HEK293 (cell line): Measurements from ENCODE around the gene EGFR.

Experiments
- CTCF ChIA-PET: fragments of 350-600 bp; formaldehyde crosslinking; extraction: SDS; loops from one replicate; lab custom pipeline; 2021; ENCODE audit warnings: antibody characterized with exemption; lab: Yijun Ruan, JAX
- POLR2A ChIA-PET: fragments of 300-600 bp; formaldehyde crosslinking; extraction: SDS; loops from one replicate; lab custom pipeline; 2020; ENCODE audit warnings: antibody characterized with exemption, inconsistent platforms; lab: Yijun Ruan, JAX
- H3K27ac ChIP-seq: fragments of 200-500 bp; sonication (Bioruptor generic); 2 replicates; pipeline ENCODE4 v1.5.1; 2014; ENCODE audit warnings: low read depth, low read length, control low read depth, inconsistent platforms; ENCODE audit errors: extremely low read depth
- H3K36me3 ChIP-seq, 2 experiments: fragments of 200-500 bp in 1 of 2; sonication (Bioruptor generic) in 1 of 2; 1 replicate in 1 of 2; 2 replicates in 1 of 2; pipeline ENCODE4 v1.5.1; 2014 to 2017; ENCODE audit warnings: inconsistent platforms in 2 of 2, low read length in 2 of 2; ENCODE audit not compliant: control insufficient read depth in 2 of 2, insufficient read depth in 1 of 2
- H3K4me1 ChIP-seq: fragments of 200-500 bp; sonication (Bioruptor generic); 2 replicates; pipeline ENCODE4 v1.5.1; 2014; ENCODE audit warnings: mild to moderate bottlenecking, low read length, inconsistent platforms; ENCODE audit not compliant: control insufficient read depth, insufficient read depth
- H3K4me3 ChIP-seq: 2 replicates; pipeline ENCODE4 v1.5.1; 2011; ENCODE audit warnings: low read depth, mild to moderate bottlenecking, control low read depth, low read length, moderate library complexity
- H3K9me3 ChIP-seq: fragments of 200-500 bp; sonication (Bioruptor generic); 2 replicates; pipeline ENCODE4 v1.5.1; 2014; ENCODE audit warnings: low read depth, low read length, inconsistent platforms; ENCODE audit not compliant: control insufficient read depth, insufficient read depth
- AEBP2 ChIP-seq: fragments of 450-650 bp; formaldehyde crosslinking; IDR thresholded peaks from 2 replicates; pipeline ENCODE4 v1.5.1; 2016; ENCODE audit warnings: missing biosample characterization, missing genetic modification characterization, borderline replicate concordance
- IKZF3 ChIP-seq: fragments of 450-650 bp; IDR thresholded peaks from 2 replicates; pipeline ENCODE4 v1.5.0; 2018; ENCODE audit warnings: missing biosample characterization, mild to moderate bottlenecking, missing genetic modification characterization, moderate library complexity
- KLF1 ChIP-seq: fragments of 450-650 bp; formaldehyde crosslinking; IDR thresholded peaks from 2 replicates; pipeline ENCODE4 v1.5.1; 2016; ENCODE audit warnings: missing biosample characterization, missing genetic modification characterization
- KLF17 ChIP-seq: fragments of 450-650 bp; formaldehyde crosslinking; IDR thresholded peaks from 2 replicates; pipeline ENCODE4 v1.5.1; 2016; ENCODE audit warnings: missing biosample characterization, missing genetic modification characterization
- REPIN1 ChIP-seq: fragments of 450-650 bp; formaldehyde crosslinking; IDR thresholded peaks from 2 replicates; pipeline ENCODE4 v1.5.1; 2017; ENCODE audit warnings: missing biosample characterization, missing genetic modification characterization, low read depth
- ZBTB10 ChIP-seq: fragments of 450-650 bp; formaldehyde crosslinking; IDR thresholded peaks from 2 replicates; pipeline ENCODE4 v1.5.1; 2016; ENCODE audit warnings: missing biosample characterization, missing genetic modification characterization
- ZBTB17 ChIP-seq: fragments of 450-650 bp; formaldehyde crosslinking; IDR thresholded peaks from 2 replicates; pipeline ENCODE4 v1.5.1; 2016; ENCODE audit warnings: missing biosample characterization, missing genetic modification characterization
- ZBTB49 ChIP-seq: fragments of 450-650 bp; formaldehyde crosslinking; IDR thresholded peaks from 2 replicates; pipeline ENCODE4 v1.5.1; 2016; ENCODE audit warnings: missing biosample characterization, missing genetic modification characterization, low read depth
- ZFHX2 ChIP-seq: fragments of 450-650 bp; formaldehyde crosslinking; conservative IDR thresholded peaks from 2 replicates; pipeline ENCODE4 v1.5.1; 2016; ENCODE audit warnings: missing biosample characterization, missing genetic modification characterization
- ZNF146 ChIP-seq: fragments of 450-650 bp; formaldehyde crosslinking; IDR thresholded peaks from 2 replicates; pipeline ENCODE4 v1.5.1; 2016; ENCODE audit warnings: missing biosample characterization, missing genetic modification characterization
- ZNF155 ChIP-seq: fragments of 450-650 bp; formaldehyde crosslinking; IDR thresholded peaks from 2 replicates; pipeline ENCODE4 v1.5.1; 2016; ENCODE audit warnings: missing biosample characterization, missing genetic modification characterization
- ZNF174 ChIP-seq: fragments of 450-650 bp; formaldehyde crosslinking; IDR thresholded peaks from 2 replicates; pipeline ENCODE4 v1.5.0; 2017; ENCODE audit warnings: missing biosample characterization, mild to moderate bottlenecking, missing genetic modification characterization
- ZNF398 ChIP-seq: fragments of 450-650 bp; formaldehyde crosslinking; IDR thresholded peaks from 2 replicates; pipeline ENCODE4 v1.5.1; 2017; ENCODE audit warnings: missing biosample characterization, missing genetic modification characterization
- ZNF48 ChIP-seq: fragments of 450-650 bp; formaldehyde crosslinking; IDR thresholded peaks from 2 replicates; pipeline ENCODE4 v1.5.1; 2016; ENCODE audit warnings: missing biosample characterization, missing genetic modification characterization
- ZNF670 ChIP-seq: fragments of 450-650 bp; formaldehyde crosslinking; IDR thresholded peaks from 2 replicates; pipeline ENCODE4 v1.5.1; 2016; ENCODE audit warnings: missing biosample characterization, missing genetic modification characterization, low read depth
- ZNF792 ChIP-seq: fragments of 450-650 bp; formaldehyde crosslinking; IDR thresholded peaks from 2 replicates; pipeline ENCODE4 v1.5.1; 2016; ENCODE audit warnings: missing biosample characterization, missing genetic modification characterization
- ZNF837 ChIP-seq: fragments of 450-650 bp; formaldehyde crosslinking; IDR thresholded peaks from 2 replicates; pipeline ENCODE4 v1.5.1; 2016; ENCODE audit warnings: missing biosample characterization, missing genetic modification characterization
- ZSCAN4 ChIP-seq: fragments of 450-650 bp; formaldehyde crosslinking; IDR thresholded peaks from 2 replicates; pipeline ENCODE4 v1.5.1; 2017; ENCODE audit warnings: missing biosample characterization, missing genetic modification characterization

EGFR gene

GRCh38 chr7:55095672-55096071, 76.9 kb downstream of the EGFR start:
- Histone ChIP-seq H3K4me1 (peaks cover 3% of the 10 kb centered on the region; the same call in 1 of the 2 replicates), H3K36me3 (no peaks in the 10 kb centered on the region), H3K4me3 (no peak overlapping the region), H3K27ac (no peak overlapping the region), H3K9me3 (no peaks in the 10 kb centered on the region)
- TF ChIP-seq ZNF398 (tag by site-specific recombination) = no peak
- no peak for TF ChIP-seq ZBTB10
- TF ChIP-seq KLF1 (tag by site-specific recombination) = no peak
- no peak for TF ChIP-seq KLF17
- TF ChIP-seq ZNF837 (tag by site-specific recombination) = no peak
- TF ChIP-seq ZNF48 = no peak
- no peak for TF ChIP-seq IKZF3 (tag by site-specific recombination)
- TF ChIP-seq ZNF792 = no peak
- no peak for TF ChIP-seq ZSCAN4 (tag by site-specific recombination)
- TF ChIP-seq ZNF174 (tag by site-specific recombination) = no peak
- TF ChIP-seq ZBTB17 = no peak
- TF ChIP-seq ZNF155 (tag by site-specific recombination) = no peak
- TF ChIP-seq AEBP2 (tag by site-specific recombination) = no peak
- TF ChIP-seq ZBTB49 (tag by site-specific recombination) = no peak
- no peak for TF ChIP-seq REPIN1 (tag by site-specific recombination)
- TF ChIP-seq ZNF670 (tag by site-specific recombination) = no peak
- no peak for TF ChIP-seq ZNF146 (tag by site-specific recombination)
- TF ChIP-seq ZFHX2 = no peak
- POLR2A ChIA-PET = no interaction called here
- CTCF ChIA-PET = interaction anchor here (0.6 kb wide), 1 partner anchor 323 kb away, joined by 3 read pairs; no protein-coding TSS in a partner anchor
